Ovary (tissue), 9 donors: ENCODE measurements around the gene TSGA10IP. TPM values are rescaled to one million over a fixed set of nuclear protein-coding genes. Genes with fewer than 3 reads are reported as not detected.

Experiments
- DNase-seq, 5 donors: peaks; one replicate each; pipeline ENCODE4 v3.0.0-alpha.2; 2019 to 2020
- H3K27ac ChIP-seq, 2 donors: fragments of 200-600 bp; one replicate each; pipeline versions ENCODE4 v1.5.1 to v1.8.0; 2019 to 2022
- H3K27me3 ChIP-seq: fragments of 200-600 bp; one replicate; pipeline ENCODE4 v1.8.0; 2022
- H3K36me3 ChIP-seq: fragments of 200-600 bp; sonication (generic); one replicate; pipeline ENCODE4 v1.5.1; 2019
- H3K4me1 ChIP-seq: one replicate; pipeline ENCODE4 v1.8.1; 2013; ENCODE audit warnings: mild to moderate bottlenecking, moderate library complexity; ENCODE audit not compliant: insufficient read depth
- H3K4me3 ChIP-seq: fragments of 200-600 bp; sonication (generic); one replicate; pipeline ENCODE4 v1.5.1; 2017
- H3K9me3 ChIP-seq, 2 donors: fragments of 200-600 bp in 1 of 2; sonication (generic) in 1 of 2; one replicate each; pipeline versions ENCODE4 v1.5.1 to v1.8.1; 2013 to 2019; ENCODE audit warnings: mild to moderate bottlenecking in 1 of 2, moderate library complexity in 1 of 2
- EP300 ChIP-seq: sonication (generic); formaldehyde crosslinking; IDR thresholded peaks from one replicate; pipeline ENCODE4 v1.6.1; 2017; ENCODE audit warnings: antibody characterized with exemption
- POLR2A ChIP-seq: fragments of 450-650 bp; IDR thresholded peaks from one replicate; pipeline ENCODE4 v1.6.1; 2017; ENCODE audit warnings: antibody characterized with exemption, mild to moderate bottlenecking, moderate library complexity
- WGBS, 3 donors: extraction: QIAGEN DNeasy Blood & Tissue Kit in 1 of 3; methylation state at CpG; one replicate each; pipeline versions ENCODE4 v1.1.5 to v1.1.7; 2013 to 2017; 5-methylcytosine and 5-hydroxymethylcytosine counted together
- intact Hi-C, 4 donors: fragments of 100-400 bp; cut with DNase I; formaldehyde crosslinking; loops; one replicate each; pipeline versions ENCODE4 v1.11.0 to v1.15.1; 2022 to 2023
- polyA plus RNA-seq, 2 donors: library from polyadenylated mRNA; stranded (reverse); fragments of 200-250 nt in 1 of 2; fragments of 350-450 nt in 1 of 2; fragmentation: Illumina TruSeq in 1 of 2; extraction: RNeasy Lipid Tissue Mini Kit (QIAGEN cat#74804) in 1 of 2; gene quantifications; one replicate each; pipeline ENCODE4 v1.2.3, GENCODE V29; 2013 to 2014
- total RNA-seq, 7 donors: library from RNA; depleted of rRNA in 2 of 7; stranded (reverse); fragments of >200 nt in 2 of 7; fragmentation: NEBNext Ultra II Directional in 3 of 7; extraction: Animal tissue kit (Norgen Biotek cat#: 25700) in 3 of 7; gene quantifications; one replicate each; pipeline versions ENCODE4 v1.1.0 to v1.2.4, GENCODE V29; 2016 to 2023
- TF ChIP-seq, protein P1 (sequence below), 3 donors: fragments of 450-650 bp in 2 of 3; fragments of 200-600 bp in 1 of 3; IDR thresholded peaks; one replicate each; pipeline versions ENCODE4 v1.5.1 to v1.8.0; 2016 to 2022; ENCODE audit warnings: antibody characterized with exemption in 3 of 3, mild to moderate bottlenecking in 1 of 3
- donor health status: DM: no; HTN: no; CAD: no; lungs with moderate emphysema.
- donor health status: DM: no; HTN: no; CAD: no.
- donor health status: Bipolar disorder and iron deficiency.
- donor health status: DM: yes; HTN: yes; CAD: no.
- donor health status: DM: no; HTN: no; CAD: no.
- donor health status: DM: yes; HTN: yes; CAD: no.

The TSGA10IP gene
- total and polyA plus RNA-seq, 9 donors: not detected

DNA sequence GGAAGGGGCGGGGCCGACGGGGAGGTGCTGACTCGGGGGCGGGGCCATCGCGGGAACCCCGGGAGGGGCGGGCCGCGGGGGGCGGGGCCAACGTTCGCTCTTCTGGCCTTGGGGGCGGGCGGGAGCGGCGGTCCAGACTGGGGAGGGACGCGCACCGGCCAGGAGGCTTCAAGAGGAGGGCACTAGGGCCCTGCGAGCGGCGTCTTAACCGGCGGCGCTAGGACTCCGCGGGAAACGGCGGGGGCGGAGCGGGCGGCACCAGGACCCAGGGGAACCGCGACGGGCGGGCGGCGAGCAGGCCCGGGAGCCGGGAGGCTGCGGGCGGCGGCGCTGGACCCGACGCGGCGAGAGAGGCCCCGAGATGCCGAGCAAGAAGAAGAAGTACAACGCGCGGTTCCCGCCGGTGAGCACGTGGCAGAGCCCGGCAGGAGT, 26.1 kb upstream of the TSGA10IP start, which contains the start of gene DRAP1:
Gene DRAP1 (plus strand): TSS at position 286 of the 432 bp plus-strand sequence. CDS start 76 bp downstream, at position 362.
- H3K4me1 ChIP-seq: peaks cover 37% of the 10 kb centered on the region
- H3K36me3 ChIP-seq: no peaks in the 10 kb centered on the region
- H3K9me3 ChIP-seq: no peaks in the 10 kb centered on the region
- DNase-seq: peak; percentile 99
- TF ChIP-seq, protein P1, sequence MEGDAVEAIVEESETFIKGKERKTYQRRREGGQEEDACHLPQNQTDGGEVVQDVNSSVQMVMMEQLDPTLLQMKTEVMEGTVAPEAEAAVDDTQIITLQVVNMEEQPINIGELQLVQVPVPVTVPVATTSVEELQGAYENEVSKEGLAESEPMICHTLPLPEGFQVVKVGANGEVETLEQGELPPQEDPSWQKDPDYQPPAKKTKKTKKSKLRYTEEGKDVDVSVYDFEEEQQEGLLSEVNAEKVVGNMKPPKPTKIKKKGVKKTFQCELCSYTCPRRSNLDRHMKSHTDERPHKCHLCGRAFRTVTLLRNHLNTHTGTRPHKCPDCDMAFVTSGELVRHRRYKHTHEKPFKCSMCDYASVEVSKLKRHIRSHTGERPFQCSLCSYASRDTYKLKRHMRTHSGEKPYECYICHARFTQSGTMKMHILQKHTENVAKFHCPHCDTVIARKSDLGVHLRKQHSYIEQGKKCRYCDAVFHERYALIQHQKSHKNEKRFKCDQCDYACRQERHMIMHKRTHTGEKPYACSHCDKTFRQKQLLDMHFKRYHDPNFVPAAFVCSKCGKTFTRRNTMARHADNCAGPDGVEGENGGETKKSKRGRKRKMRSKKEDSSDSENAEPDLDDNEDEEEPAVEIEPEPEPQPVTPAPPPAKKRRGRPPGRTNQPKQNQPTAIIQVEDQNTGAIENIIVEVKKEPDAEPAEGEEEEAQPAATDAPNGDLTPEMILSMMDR (IDR thresholded peaks at IDR 0.05): no peak
- peak; percentile 63 for TF ChIP-seq POLR2A
- peak within 1 kb of the TSS; percentile 92 for H3K4me3 ChIP-seq
- no peaks in the 10 kb centered on the region for H3K27me3 ChIP-seq
- WGBS, 3 donors: 1% methylated on average over 23 to 59 of the region's 59 CpGs
- peak within 1 kb of the TSS; percentile 79 to 84 for H3K27ac ChIP-seq
- intact Hi-C loops: loop anchor here in 1 of 4 donors (2.0 kb wide), 1 partner anchor 30 kb away; the partner anchor contains the start of gene FIBP

DNA sequence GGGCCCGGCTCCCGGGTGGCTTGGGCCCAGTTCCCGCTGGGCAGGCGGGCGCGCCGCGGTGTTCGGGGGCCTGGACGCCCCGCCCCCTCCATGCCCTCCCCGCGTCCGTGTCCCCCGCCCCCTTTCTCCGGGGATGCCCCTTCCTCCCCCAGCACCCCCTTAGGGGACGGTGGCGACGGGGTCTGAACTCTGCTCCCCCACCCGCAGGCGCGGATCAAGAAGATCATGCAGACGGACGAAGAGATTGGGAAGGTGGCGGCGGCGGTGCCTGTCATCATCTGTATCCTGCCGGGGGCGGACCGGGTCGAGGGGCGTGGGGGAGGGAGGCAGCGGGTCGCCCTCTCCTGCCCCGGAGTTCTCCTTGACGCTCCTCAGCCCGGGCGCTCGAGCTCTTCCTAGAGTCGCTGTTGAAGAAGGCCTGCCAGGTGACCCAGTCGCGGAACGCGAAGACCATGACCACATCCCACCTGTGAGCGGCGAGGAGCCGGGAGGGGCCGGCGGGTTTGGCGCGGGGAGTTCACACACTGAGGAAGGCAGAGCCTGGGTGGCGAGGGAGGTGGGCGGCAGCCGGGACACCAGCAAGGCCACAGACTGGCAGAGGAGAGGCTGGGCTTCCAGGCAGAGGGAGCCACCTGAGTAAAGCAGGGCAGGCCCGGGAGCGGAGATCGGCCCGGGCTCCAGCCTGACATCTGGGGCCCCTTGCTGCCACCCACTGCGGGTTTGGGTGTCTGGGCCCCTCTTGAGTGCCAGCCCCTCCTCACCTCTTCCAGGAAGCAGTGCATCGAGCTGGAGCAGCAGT, 25.5 kb upstream of the TSGA10IP start:
- H3K27ac ChIP-seq: peak overlapping the region; percentile 23 to 79
- H3K9me3 ChIP-seq: no peaks in the 10 kb centered on the region
- no peaks in the 10 kb centered on the region for H3K27me3 ChIP-seq
- H3K4me3 ChIP-seq: peak overlapping the region; percentile 87
- no peaks in the 10 kb centered on the region for H3K36me3 ChIP-seq
- DNase-seq: peak in 1 of 5 donors; percentile 67
- intact Hi-C loops: loop anchor here in 2 of 4 donors (2.0 to 5.0 kb wide), 3 partner anchors 31 to 48 kb away; partner anchors contain the start of gene FIBP (in 1 of the 2)
- TF ChIP-seq, protein P1 (IDR thresholded peaks at IDR 0.05): no peak
- WGBS, 3 donors: 0% methylated on average over 29 to 60 of the region's 60 CpGs
- H3K4me1 ChIP-seq: peaks cover 35% of the 10 kb centered on the region

DNA sequence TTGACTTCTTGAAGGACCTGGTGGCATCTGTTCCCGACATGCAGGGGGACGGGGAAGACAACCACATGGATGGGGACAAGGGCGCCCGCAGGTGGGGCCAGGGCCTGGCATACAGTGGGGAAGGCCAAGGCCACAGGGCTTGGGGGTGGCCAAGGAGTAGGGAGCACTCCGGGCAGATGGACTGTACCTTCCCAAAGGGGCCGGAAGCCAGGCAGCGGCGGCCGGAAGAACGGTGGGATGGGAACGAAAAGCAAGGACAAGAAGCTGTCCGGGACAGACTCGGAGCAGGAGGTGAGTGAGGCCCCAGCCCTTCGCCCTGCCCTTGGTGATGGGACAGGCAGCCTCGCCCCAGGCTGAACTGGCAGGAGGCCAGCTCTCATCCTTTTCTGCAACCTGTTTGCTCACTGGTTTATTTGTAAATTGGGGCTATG, 24.9 kb upstream of the TSGA10IP start:
- Histone ChIP-seq H3K36me3 (no peaks in the 10 kb centered on the region), H3K27ac (no peak overlapping the region), H3K27me3 (no peaks in the 10 kb centered on the region), H3K4me1 (peaks cover 29% of the 10 kb centered on the region), H3K4me3 (peak overlapping the region; percentile 87), H3K9me3 (no peaks in the 10 kb centered on the region)
- intact Hi-C loops: loop anchor here in 2 of 4 donors (5.0 kb wide), 2 partner anchors 37 to 47 kb away; no protein-coding TSS in a partner anchor
- 32 to 56% (median 36%) methylated on average over 14 to 15 of the region's 15 CpGs for WGBS, 3 donors
- peak in 4 of 5 donors; percentile 46 to 62 (median 54) for DNase-seq
- TF ChIP-seq POLR2A: no peak
- no peak for TF ChIP-seq EP300
- TF ChIP-seq, protein P1 (IDR thresholded peaks at IDR 0.05): no peak

DNA sequence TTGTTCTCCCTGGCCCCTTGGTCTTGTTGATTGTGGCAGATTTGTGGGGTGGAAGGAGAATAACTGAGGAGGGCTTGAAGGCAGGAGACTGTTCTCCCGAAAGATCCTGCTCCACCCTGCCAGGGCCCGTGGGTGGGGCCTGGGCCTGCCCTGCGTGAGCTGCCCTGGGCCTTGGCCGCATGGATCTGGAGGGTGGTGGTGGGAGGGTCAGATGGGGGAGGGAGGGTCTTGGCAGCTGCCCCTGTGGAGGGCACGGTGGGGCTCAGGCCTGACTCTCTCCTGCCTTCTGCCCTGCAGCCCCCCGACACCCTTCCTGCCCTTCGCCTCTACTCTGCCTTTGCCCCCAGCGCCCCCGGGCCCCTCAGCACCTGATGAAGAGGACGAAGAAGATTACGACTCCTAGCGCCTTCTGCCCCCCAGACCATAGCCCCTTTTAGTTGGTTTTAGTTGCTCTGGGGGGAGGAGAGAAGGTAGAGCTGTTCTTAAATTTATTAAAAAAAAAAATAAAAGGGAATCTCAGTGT, 24.2 kb upstream of the TSGA10IP start:
- H3K4me3 ChIP-seq: no peak overlapping the region
- no peaks in the 10 kb centered on the region for H3K27me3 ChIP-seq
- 73 to 80% (median 79%) methylated on average over 12 of the region's 12 CpGs for WGBS, 3 donors
- no peaks in the 10 kb centered on the region for H3K9me3 ChIP-seq
- intact Hi-C loops: loop anchor here in 2 of 4 donors (5.0 kb wide), 2 partner anchors 36 to 46 kb away; no protein-coding TSS in a partner anchor
- H3K4me1 ChIP-seq: peaks cover 23% of the 10 kb centered on the region
- H3K27ac ChIP-seq: no peak overlapping the region
- DNase-seq: peak in 3 of 5 donors; percentile 40 to 47 (median 44)
- TF ChIP-seq EP300 (no peak), POLR2A (no peak)
- TF ChIP-seq, protein P1 (IDR thresholded peaks at IDR 0.05): no peak
- no peaks in the 10 kb centered on the region for H3K36me3 ChIP-seq
